Activated CD4-positive, alpha-beta memory T cell treated with anti-CD3 and anti-CD28 coated beads, Interleukin-2, amount 10 ng/mL, durations not matched to agents 7 days and 5 days (primary cell): Measurements from ENCODE around the gene GSTT4. TPM values are rescaled to one million over a fixed set of nuclear protein-coding genes. Genes with fewer than 3 reads are reported as not detected.
"Not testable (repeated sequence)": the region's sequence is repeated elsewhere in the genome, so short reads cannot be mapped to it uniquely, and the experiment has no call there.

Experiments used
- CTCF ChIA-PET: fragments of 350-600 bp; sonication (Branson Sonifier 250); formaldehyde crosslinking; loops from one replicate; lab custom pipeline; 2021; ENCODE audit warnings: antibody characterized with exemption, inconsistent platforms; lab: Charles Lee
- POLR2A ChIA-PET: fragments of 350-600 bp; sonication (Branson Sonifier 250); formaldehyde crosslinking; loops from one replicate; lab custom pipeline; 2021; ENCODE audit warnings: antibody characterized with exemption; lab: Charles Lee
- DNase-seq: peaks from one replicate; pipeline ENCODE4 v3.0.0-alpha.2; 2020
- H3K27ac Mint-ChIP-seq: one replicate; pipeline ENCODE4 v1.8.0; 2021; ENCODE audit warnings: mild to moderate bottlenecking, mixed read lengths
- H3K27me3 Mint-ChIP-seq: one replicate; pipeline ENCODE4 v1.8.0; 2021; ENCODE audit warnings: mixed read lengths
- H3K36me3 Mint-ChIP-seq: one replicate; pipeline ENCODE4 v1.8.0; 2021; ENCODE audit warnings: low read depth, mixed read lengths
- H3K4me1 Mint-ChIP-seq: one replicate; pipeline ENCODE4 v1.8.0; 2021; ENCODE audit warnings: mixed read lengths
- H3K4me3 Mint-ChIP-seq: one replicate; pipeline ENCODE4 v1.8.0; 2021; ENCODE audit warnings: mild to moderate bottlenecking, mixed read lengths
- H3K9me3 Mint-ChIP-seq: one replicate; pipeline ENCODE4 v1.8.0; 2021; ENCODE audit warnings: mixed read lengths
- total RNA-seq, 2 experiments: library from RNA; stranded (reverse); gene quantifications; one replicate each; pipeline ENCODE4 v1.2.3, GENCODE V29; 2021

Gene GSTT4
- total RNA-seq = not detected

GRCh38 chr22:24005201-24005600 is at the start of gene GSTT4:
Gene GSTT4 (minus strand): TSS chr22:24005453. CDS start chr22:24005356, 97 bp downstream.
- Mint-ChIP-seq H3K27ac (no peak within 1 kb of the TSS), H3K9me3 (no peaks in the 10 kb centered on the region), H3K36me3 (no peaks in the 10 kb centered on the region), H3K27me3 (peaks cover 6% of the 10 kb centered on the region), H3K4me1 (peaks cover 1% of the 10 kb centered on the region), H3K4me3 (no peak within 1 kb of the TSS)
- POLR2A ChIA-PET = no interaction called here
- CTCF ChIA-PET = no interaction called here
- DNase-seq = no peak

DNA sequence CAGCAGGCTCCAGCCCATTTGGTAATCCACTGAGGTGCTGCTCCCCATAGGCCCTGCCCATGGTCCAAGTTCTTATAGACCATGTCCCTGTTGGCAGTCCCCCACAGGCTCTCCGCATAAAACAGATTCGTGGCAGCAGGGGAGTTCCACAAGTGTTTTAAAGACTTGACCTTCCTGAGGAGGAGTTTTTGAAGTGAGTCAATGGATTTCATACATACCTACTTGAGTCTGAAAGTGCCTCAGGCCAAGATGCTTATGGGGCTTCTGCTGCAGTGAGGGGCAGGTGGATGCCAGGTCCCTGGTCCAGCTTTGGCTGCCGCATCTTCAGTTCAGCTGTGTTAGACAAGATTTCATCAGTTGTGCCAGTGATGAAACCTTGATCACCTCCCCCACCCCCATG is 49.1 kb upstream of the GSTT4 start:
- no peak overlapping the region for H3K4me3 Mint-ChIP-seq
- H3K27ac Mint-ChIP-seq = no peak overlapping the region
- H3K4me1 Mint-ChIP-seq = no peaks in the 10 kb centered on the region
- no peaks in the 10 kb centered on the region for H3K27me3 Mint-ChIP-seq
- H3K36me3 Mint-ChIP-seq = peaks cover 71% of the 10 kb centered on the region
- no peaks in the 10 kb centered on the region for H3K9me3 Mint-ChIP-seq
- POLR2A ChIA-PET = no interaction called here
- CTCF ChIA-PET = no interaction called here
- DNase-seq = no peak

DNA sequence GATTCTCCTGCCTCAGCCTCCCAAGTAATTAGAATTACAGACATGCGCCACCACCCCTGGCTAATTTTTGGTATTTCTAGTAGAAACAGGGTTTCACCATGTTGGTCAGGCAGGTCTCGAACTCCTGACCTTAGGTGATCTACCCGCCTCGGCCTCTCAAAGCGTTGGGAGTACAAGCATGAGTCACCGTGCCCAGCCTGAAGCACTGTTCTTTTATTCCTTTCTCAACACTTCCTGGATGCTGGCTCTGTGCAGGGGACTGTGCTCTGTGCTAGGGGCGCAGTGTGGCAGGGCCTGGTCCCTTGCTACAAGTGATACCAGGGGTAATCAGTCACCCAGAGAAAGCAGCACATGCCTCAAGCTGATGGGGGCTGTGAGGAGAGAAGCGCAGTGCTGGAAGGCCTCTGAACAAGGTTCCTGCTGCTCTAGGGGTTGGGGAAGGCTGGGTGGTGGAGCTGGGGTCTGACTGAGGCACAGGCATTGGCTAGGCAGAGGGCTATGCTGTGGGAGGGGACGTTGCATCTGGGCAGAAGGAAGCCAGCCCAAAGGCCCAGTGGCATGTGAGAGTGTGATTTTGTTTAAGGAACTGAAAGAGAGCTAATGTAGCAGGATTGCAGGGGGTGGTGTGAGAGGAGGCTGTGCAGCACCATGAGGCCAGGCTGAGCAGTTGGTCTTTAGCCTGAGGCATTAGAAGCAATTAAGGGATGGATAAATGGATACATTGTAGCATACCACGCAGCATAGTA is 48.4 kb upstream of the GSTT4 start:
- CTCF ChIA-PET = no interaction called here
- Mint-ChIP-seq H3K9me3 (no peaks in the 10 kb centered on the region), H3K36me3 (peaks cover 69% of the 10 kb centered on the region), H3K27me3 (no peaks in the 10 kb centered on the region), H3K4me3 (no peak overlapping the region), H3K4me1 (no peaks in the 10 kb centered on the region), H3K27ac (no peak overlapping the region)
- DNase-seq = no peak
- POLR2A ChIA-PET = no interaction called here

DNA sequence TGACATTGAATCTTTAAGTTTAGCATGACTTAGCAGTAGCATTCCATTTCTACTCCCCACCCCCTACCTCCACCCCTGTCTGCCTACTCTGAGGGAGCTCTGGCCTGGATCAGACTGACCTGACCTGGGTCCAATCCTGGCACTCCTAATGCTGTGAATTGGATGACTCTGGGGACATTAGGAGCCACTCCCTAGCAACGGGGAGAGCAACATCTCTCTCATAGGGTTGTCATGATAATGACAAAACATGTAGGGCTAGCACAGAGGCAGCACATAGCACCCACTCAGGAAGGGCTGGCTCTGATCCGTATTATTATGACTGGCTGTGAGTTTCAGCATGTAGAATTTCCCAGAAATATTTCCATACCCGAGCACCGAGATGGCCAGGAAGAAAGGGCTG is 46.3 kb upstream of the GSTT4 start:
- CTCF ChIA-PET = no interaction called here

GRCh38 chr22:24051028-24051427 is 45.8 kb upstream of the GSTT4 start:
- POLR2A ChIA-PET = no interaction called here
- H3K27me3 Mint-ChIP-seq = no peaks in the 10 kb centered on the region
- H3K4me1 Mint-ChIP-seq = peaks cover under 1% of the 10 kb centered on the region
- peaks cover 63% of the 10 kb centered on the region for H3K36me3 Mint-ChIP-seq
- no peak overlapping the region for H3K27ac Mint-ChIP-seq
- no peak for DNase-seq
- CTCF ChIA-PET = no interaction called here
- no peaks in the 10 kb centered on the region for H3K9me3 Mint-ChIP-seq
- H3K4me3 Mint-ChIP-seq = no peak overlapping the region

More for the DNA sequence above, 46.3 kb upstream of the GSTT4 start:
- Mint-ChIP-seq H3K4me3 (no peak overlapping the region), H3K36me3 (peaks cover 63% of the 10 kb centered on the region), H3K9me3 (no peaks in the 10 kb centered on the region), H3K4me1 (no peaks in the 10 kb centered on the region), H3K27me3 (no peaks in the 10 kb centered on the region), H3K27ac (no peak overlapping the region)
- DNase-seq = no peak
- POLR2A ChIA-PET = no interaction called here

- no peak overlapping the region for H3K4me3 Mint-ChIP-seq
- ChIA-PET POLR2A (no interaction called here), CTCF (no interaction called here)
- H3K36me3 Mint-ChIP-seq = peaks cover 62% of the 10 kb centered on the region
- no peaks in the 10 kb centered on the region for H3K27me3 Mint-ChIP-seq
- H3K9me3 Mint-ChIP-seq = no peaks in the 10 kb centered on the region
- H3K27ac Mint-ChIP-seq = no peak overlapping the region
- H3K4me1 Mint-ChIP-seq = peaks cover 3% of the 10 kb centered on the region
- no peak for DNase-seq
These were observed 44.7 kb upstream of the GSTT4 start for GRCh38 chr22:24049978-24050377.

- no peaks in the 10 kb centered on the region for H3K9me3 Mint-ChIP-seq
- no peaks in the 10 kb centered on the region for H3K27me3 Mint-ChIP-seq
- peaks cover 7% of the 10 kb centered on the region for H3K4me1 Mint-ChIP-seq
- no peak overlapping the region for H3K27ac Mint-ChIP-seq
- peaks cover 68% of the 10 kb centered on the region for H3K36me3 Mint-ChIP-seq
- ChIA-PET POLR2A (no interaction called here), CTCF (no interaction called here)
- no peak overlapping the region for H3K4me3 Mint-ChIP-seq
- DNase-seq = no peak
These were observed 44.0 kb upstream of the GSTT4 start for GRCh38 chr22:24049211-24049610.

- peaks cover 14% of the 10 kb centered on the region for H3K4me1 Mint-ChIP-seq
- peaks cover 61% of the 10 kb centered on the region for H3K36me3 Mint-ChIP-seq
- DNase-seq = no peak
- no peak overlapping the region for H3K4me3 Mint-ChIP-seq
- ChIA-PET POLR2A (no interaction called here), CTCF (no interaction called here)
- no peaks in the 10 kb centered on the region for H3K27me3 Mint-ChIP-seq
- H3K27ac Mint-ChIP-seq = no peak overlapping the region
- H3K9me3 Mint-ChIP-seq = no peaks in the 10 kb centered on the region
These were observed 40.8 kb upstream of the GSTT4 start for GRCh38 chr22:24046024-24046423.

DNA sequence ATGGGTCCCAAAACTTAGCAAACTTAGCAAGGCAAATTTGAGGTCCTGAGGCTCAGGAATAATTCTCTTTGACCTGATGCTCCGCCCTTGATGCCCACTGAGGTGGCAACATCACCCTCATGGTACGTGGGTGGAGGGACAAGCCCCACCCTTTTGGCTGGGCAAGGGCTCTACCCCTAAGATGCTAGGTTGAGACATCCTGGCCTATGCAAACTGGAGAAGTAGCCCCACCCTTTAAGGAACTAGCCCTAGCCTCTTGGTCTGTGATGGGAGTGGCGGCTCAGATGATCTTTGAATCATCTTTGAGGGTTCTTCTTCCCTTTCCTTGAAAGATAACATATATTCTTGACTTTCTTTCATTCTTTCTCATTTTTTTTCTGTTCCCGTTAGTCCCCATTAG is 38.7 kb upstream of the GSTT4 start:
- H3K4me3 Mint-ChIP-seq = no peak overlapping the region
- H3K9me3 Mint-ChIP-seq = no peaks in the 10 kb centered on the region
- H3K36me3 Mint-ChIP-seq = peaks cover 56% of the 10 kb centered on the region
- ChIA-PET POLR2A (no interaction called here), CTCF (no interaction called here)
- peaks cover 14% of the 10 kb centered on the region for H3K4me1 Mint-ChIP-seq
- H3K27ac Mint-ChIP-seq = no peak overlapping the region
- no peak for DNase-seq
- no peaks in the 10 kb centered on the region for H3K27me3 Mint-ChIP-seq

- H3K27me3 Mint-ChIP-seq, H3K27ac Mint-ChIP-seq, DNase-seq, H3K9me3 Mint-ChIP-seq, POLR2A ChIA-PET, H3K4me3 Mint-ChIP-seq, CTCF ChIA-PET: not testable (repeated sequence)
- peaks cover 14% of the 10 kb centered on the region for H3K4me1 Mint-ChIP-seq
- H3K36me3 Mint-ChIP-seq = peaks cover 57% of the 10 kb centered on the region
These were observed 38.2 kb upstream of the GSTT4 start for GRCh38 chr22:24043465-24043864.

DNA sequence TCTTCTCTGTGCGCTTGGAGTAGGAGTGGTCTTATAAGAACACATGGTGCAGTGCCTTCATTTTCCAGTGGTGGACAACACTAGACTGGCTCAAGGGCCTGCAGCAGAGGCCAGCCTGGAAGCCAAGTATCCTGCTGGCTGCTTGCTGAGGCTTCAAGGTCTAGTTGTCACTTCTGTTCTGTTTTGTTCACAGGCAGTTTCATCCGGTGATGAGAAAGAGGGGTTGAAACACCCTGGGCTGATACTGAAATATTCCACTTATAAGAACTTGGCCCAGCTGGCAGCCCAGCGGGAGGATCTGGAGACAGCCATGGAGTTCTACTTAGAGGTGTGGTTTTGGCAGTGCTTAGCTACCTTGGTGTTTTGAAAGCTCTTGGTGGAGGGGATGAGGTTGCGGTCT is 35.7 kb upstream of the GSTT4 start:
- Mint-ChIP-seq H3K36me3 (peaks cover 59% of the 10 kb centered on the region), H3K4me3 (no peak overlapping the region), H3K9me3 (no peaks in the 10 kb centered on the region), H3K27me3 (no peaks in the 10 kb centered on the region), H3K27ac (no peak overlapping the region), H3K4me1 (peaks cover 17% of the 10 kb centered on the region)
- POLR2A ChIA-PET = no interaction called here
- CTCF ChIA-PET = no interaction called here
- no peak for DNase-seq

DNA sequence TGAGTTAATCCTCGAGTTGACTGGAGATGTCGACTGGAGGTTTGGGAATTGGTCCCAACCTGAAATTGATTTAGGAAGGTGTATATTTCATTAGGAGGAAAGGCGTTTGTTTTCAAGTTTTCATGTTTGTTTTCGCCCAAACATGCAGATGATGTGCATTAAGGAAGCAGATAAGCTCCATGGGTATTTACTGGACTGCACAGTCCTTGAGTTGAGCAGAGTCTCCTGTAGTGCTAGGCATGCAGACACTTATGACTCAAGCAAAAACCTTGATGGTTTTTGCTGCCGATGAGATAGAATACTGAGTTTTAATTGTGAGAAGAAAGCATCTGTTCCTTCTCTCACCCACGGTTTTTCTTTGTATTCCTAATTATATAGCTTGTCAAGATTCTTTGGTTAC is 33.8 kb upstream of the GSTT4 start:
- Mint-ChIP-seq H3K36me3 (peaks cover 53% of the 10 kb centered on the region), H3K27me3 (no peaks in the 10 kb centered on the region), H3K9me3 (no peaks in the 10 kb centered on the region), H3K4me1 (peaks cover 9% of the 10 kb centered on the region), H3K27ac (no peak overlapping the region), H3K4me3 (no peak overlapping the region)
- CTCF ChIA-PET = interaction anchor here (1.5 kb wide), 1 partner anchor 8 kb away, joined by 3 read pairs; no protein-coding TSS in a partner anchor
- DNase-seq = no peak
- POLR2A ChIA-PET = interaction anchor here (1.5 to 2.1 kb wide), 2 partner anchors 9 to 28 kb away, joined by 6 to 7 read pairs; partner anchors contain the start of gene CABIN1

DNA sequence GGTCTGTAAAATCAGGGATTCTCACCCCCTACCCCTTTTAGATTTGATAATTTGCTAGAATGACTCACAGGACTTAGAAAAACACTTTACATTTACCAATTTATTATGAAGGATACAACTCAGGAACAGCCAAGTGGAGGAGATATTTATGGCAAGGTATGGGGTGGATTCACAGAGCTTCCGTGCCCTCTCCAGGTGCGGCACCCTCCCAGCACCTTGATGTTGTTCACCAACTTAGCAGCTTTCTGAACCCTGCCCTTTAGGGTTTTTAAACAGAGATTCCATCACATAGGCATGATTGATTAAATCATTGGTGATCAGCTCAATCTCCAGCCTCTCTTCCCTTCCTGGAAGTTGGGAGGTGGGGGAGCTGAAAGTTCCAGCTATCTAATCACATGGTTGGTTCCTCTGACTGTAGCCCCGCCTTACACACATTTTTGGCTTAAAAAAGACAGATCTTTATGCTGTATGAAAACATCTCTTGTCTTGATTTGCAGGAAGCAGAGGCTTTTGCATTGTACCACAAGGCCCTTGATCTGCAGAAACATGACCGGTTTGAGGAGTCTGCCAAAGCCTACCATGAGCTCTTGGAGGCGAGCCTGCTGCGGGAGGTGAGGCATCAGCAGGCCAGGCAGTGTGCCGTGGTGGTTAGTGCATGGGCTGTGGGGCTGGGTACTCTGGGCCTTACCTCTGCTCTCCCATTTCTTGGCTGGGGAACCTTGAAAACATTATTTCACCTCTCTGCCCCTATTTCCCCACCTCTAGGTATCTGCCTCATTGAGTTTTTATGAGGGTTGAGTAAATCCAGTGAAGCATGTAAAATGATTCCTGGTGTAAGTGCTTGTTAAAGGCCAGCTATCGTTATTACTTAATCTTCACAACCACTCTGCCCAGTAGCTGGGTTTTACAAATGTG is 32.9 kb upstream of the GSTT4 start:
- H3K9me3 Mint-ChIP-seq = no peaks in the 10 kb centered on the region
- ChIA-PET POLR2A (interaction anchor here (1.5 to 2.1 kb wide), 2 partner anchors 8 to 27 kb away, joined by 6 to 7 read pairs; partner anchors contain the start of gene CABIN1), CTCF (interaction anchor here (1.2 kb wide), 1 partner anchor 24 kb away, joined by 3 read pairs; no protein-coding TSS in a partner anchor)
- no peak overlapping the region for H3K4me3 Mint-ChIP-seq
- no peak for DNase-seq
- H3K4me1 Mint-ChIP-seq = peaks cover 5% of the 10 kb centered on the region
- peaks cover 53% of the 10 kb centered on the region for H3K36me3 Mint-ChIP-seq
- no peaks in the 10 kb centered on the region for H3K27me3 Mint-ChIP-seq
- H3K27ac Mint-ChIP-seq = no peak overlapping the region
